Esophagus muscularis mucosa (tissue), 3 donors: Measurements from ENCODE around the gene NAPA.

Source experiments
- CTCF ChIP-seq, 3 experiments: fragments of 200-600 bp in 2 of 3; fragments of 450-650 bp in 1 of 3; sonication (generic) in 2 of 3; IDR thresholded peaks; one replicate each; pipeline ENCODE4 v1.5.1; 2017 to 2019; ENCODE audit warnings: antibody characterized with exemption in 3 of 3, mild to moderate bottlenecking in 2 of 3, moderate library complexity in 1 of 3
- POLR2AphosphoS5 ChIP-seq, 2 donors: sonication (generic); formaldehyde crosslinking; IDR thresholded peaks; one replicate each; pipeline ENCODE4 v1.6.1; 2017; ENCODE audit warnings: antibody characterized with exemption in 2 of 2

- TF ChIP-seq POLR2AphosphoS5 (IDR thresholded peaks at IDR 0.05) = no peak
- no peak for TF ChIP-seq CTCF (IDR thresholded peaks at IDR 0.05)
Observed at GRCh38 chr19:47549261-47549862, 34.5 kb upstream of the NAPA start.
